Activated CD8-positive, alpha-beta memory T cell treated with anti-CD3 and anti-CD28 coated beads for 48 hours (primary cell): ENCODE results near the gene NRXN3.

Experiments used
- DNase-seq, 3 experiments: peaks; one replicate each; pipeline ENCODE4 v3.0.0-alpha.2; 2020; ENCODE audit warnings: low read depth in 2 of 3, low spot score in 2 of 3

Gene NRXN3

GRCh38 chr14:79829405-79830166, 1659.4 kb downstream of the NRXN3 start:
- no peak for DNase-seq

- DNase-seq, result no peak
Observed at GRCh38 chr14:79831195-79831892, 1661.2 kb downstream of the NRXN3 start.

GRCh38 chr14:79833781-79834180, 1663.6 kb downstream of the NRXN3 start:
- DNase-seq, result no peak

DNA sequence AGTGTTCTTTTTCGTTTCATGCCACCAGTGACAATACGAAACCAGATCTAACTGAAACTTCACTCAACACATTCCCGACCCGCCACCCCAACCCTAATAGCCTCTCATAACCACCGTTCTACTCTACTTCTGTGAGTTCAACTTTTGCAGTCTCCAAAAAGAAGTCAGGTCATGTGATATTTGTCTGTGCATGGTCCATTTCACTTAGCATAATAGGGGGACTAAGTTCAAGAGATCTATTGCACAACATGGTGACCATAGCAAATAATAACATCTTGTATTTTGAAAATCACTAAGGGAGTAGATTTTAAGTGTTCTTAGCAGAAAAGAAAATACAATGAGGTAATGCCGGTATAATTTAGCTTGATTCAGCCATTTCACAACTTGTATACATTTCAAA, 1664.7 kb downstream of the NRXN3 start:
- DNase-seq, result no peak

DNA sequence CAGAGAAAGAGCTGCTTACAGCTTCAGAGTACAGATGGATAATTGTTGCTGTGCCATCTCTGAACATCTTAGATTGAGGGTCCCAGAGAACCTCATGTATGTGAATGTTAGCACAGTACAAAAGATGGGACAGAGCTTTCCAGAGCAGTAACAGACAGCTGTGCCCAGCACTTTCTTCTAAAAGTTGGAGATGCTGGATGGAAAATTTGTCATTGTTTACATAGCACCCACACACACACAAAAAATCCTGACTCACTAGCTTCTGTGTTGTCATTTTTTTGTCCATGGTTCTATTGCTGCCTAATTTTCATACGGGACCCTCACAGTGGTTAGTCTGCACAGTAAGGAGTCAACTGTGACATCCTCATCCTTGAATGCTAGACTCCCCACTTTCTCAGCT, 1666.4 kb downstream of the NRXN3 start:
- DNase-seq, result no peak

GRCh38 chr14:79837699-79838098, 1667.5 kb downstream of the NRXN3 start:
- DNase-seq, result no peak

- DNase-seq, result no peak
Observed at GRCh38 chr14:79840103-79840502, 1669.9 kb downstream of the NRXN3 start.

GRCh38 chr14:79840831-79841230, 1670.7 kb downstream of the NRXN3 start:
- DNase-seq, result no peak

GRCh38 chr14:79841433-79841832, 1671.3 kb downstream of the NRXN3 start:
- no peak for DNase-seq

DNA sequence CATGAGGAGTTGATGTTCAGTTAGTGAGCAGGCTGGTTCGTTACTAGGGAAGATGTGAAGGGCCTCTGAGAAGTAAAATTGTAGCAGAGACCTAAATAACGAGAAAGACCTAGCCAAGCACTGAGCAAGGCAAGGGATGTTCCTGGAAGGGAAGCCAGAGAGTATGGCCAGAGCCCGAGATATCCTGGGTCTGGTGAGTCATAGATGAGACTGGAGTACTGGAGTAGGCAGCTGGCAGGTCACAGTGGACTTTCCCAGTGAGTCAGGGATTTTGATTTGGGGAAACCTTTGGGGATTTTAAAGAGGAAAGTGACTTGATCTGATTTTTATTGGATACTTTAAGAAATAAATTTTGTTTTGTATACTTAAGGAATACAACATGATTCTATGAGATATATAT, 1672.1 kb downstream of the NRXN3 start:
- no peak for DNase-seq

- no peak for DNase-seq
Observed at GRCh38 chr14:79852950-79853744, 1683.0 kb downstream of the NRXN3 start.

DNA sequence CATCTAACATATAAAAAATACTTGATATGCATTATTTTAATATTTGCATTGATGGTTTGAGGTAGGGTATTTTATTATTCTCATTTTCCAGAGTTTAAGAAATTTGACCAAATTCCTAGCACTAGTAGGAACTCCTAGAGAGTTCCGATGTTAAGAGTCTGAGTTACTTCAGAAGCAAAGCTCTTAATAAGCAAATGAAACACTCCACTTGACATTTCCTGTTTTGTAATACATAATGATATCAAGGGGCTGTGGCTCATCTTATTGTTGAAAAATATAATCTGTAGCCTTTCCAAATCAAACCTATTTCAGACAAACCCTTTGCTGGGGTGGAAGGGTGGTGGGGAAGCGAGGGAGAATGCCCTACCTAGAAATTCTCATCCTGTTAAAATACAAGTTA, 1685.6 kb downstream of the NRXN3 start:
- no peak for DNase-seq

DNA sequence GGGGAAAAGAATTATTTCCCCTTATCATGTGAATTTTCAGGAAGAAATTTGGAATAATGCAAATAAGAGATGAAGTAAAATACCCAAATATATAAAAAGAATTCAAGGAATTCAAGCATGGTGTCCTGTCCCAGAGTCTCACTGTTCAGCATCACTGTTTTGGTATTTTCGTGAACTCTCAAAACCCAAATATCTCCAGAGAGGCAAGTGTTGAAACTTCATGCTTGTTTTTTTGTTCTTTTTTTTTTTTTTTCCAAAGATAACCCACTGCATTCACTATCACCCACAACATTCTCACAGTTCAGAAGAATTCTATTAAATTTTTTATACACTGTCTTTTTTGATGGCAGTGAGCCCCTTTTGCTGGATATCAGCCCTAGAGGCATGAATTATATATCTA, 1686.2 kb downstream of the NRXN3 start:
- no peak for DNase-seq

GRCh38 chr14:79861111-79861510, 1690.9 kb downstream of the NRXN3 start:
- DNase-seq, result no peak

DNA sequence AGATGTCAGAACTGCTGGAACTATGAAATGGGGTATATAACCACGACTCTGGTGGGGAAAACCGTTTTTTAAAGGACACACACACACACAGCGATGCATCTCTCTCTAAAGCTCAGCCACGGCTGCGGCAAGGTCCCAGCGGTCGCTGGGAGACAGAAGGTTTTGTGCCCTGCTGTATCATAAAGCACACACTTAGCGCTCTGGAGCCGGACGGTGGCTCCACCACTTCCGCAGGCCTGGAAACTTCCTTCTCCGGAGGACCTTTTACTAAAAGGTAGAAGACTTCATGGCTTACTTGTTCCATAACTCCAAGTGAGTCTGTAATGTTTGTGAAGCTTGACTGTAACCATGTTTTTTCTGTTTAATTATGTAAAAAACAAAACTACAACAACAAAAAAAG, 1691.9 kb downstream of the NRXN3 start:
- DNase-seq, result no peak

DNA sequence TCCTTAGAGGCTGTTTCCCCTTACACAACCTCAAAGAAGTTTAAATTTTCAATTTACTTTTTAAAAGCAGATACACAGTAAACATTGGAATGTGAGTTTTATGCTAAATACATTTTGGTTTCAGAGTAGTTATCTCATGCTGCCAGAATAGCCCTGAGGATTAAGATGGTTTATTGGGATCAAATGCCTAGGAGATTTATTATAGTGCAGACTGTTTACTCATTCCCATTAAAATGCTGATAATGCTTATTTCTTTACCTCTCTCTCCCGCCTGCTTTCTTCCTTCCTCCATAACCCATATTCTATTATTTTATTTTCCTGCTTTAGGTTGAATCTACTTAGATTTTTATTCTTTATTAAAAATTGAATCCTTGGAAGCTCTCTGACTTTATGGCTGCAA, 1701.0 kb downstream of the NRXN3 start:
- no peak for DNase-seq

GRCh38 chr14:79878229-79878628, 1708.1 kb downstream of the NRXN3 start:
- no peak for DNase-seq

GRCh38 chr14:79878785-79879184, 1708.6 kb downstream of the NRXN3 start:
- no peak for DNase-seq

- no peak for DNase-seq
Observed at GRCh38 chr14:79881299-79881698, 1711.1 kb downstream of the NRXN3 start.

DNA sequence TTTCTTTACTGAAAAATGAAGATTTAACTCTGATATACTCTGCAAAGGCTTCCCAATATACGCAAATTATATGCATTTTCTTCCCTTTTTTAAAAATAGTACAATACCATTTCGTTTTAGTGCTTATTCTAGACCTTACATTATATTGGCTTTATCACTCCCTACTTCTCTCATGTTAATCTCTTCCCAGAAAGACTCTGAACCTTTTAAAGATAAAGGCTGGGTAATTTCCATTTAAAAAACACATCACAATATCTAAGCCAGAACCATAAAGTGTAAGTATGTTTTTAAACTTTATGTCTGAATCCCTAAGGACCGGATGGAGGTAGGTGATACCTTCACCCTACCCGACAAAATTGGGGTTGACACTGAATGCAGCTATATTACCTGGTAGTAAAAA, 1720.4 kb downstream of the NRXN3 start:
- no peak for DNase-seq

DNA sequence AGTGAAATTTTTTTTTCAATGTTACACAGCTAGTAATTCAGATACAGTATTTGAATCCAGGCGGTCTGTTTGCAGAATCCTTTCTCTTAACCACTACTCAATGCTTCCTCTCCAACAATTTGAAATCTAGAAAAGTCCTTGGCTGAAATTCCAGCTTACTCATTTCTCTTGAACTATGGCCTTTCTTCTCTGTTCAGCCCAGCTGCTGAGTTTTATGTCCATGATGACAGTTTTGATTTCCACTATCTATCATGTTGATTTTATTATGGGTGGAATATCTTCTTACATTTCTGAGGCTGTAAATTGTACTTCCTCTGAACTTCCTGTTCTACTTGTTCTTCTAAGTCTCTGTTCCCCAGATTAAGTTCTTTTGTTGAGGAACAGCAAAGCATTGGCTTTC, 1725.8 kb downstream of the NRXN3 start:
- no peak for DNase-seq

- no peak for DNase-seq
Observed at GRCh38 chr14:79899610-79900009, 1729.4 kb downstream of the NRXN3 start.
